HG03097 (cell line): ENCODE data around the gene STARD13.

Experiments used
- ATAC-seq: cut with Tn5 transposase; IDR thresholded peaks from one replicate; pipeline ENCODE4 v1.9.1; 2021; ENCODE audit not compliant: unreplicated experiment, low FRiP score

The STARD13 gene

DNA sequence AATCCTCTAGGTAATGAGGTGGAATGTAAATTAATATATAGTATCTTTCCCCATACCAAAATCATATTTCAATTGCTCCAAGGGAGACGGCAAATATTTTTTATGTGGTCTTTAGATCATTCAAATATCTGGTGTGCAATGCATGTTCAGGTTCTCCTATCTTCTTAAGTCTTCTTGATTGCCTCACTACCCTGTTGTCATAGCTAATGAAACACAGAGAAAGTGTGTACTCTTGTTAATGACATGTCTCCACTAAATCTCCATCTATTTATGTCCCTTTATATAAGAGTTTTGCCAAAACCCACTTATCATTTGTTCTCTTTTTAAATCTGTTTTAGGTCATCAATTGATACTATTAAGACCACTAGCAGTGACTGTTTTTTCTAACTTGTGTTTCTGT is 6.6 kb downstream of the STARD13 start:
- ATAC-seq = no peak

DNA sequence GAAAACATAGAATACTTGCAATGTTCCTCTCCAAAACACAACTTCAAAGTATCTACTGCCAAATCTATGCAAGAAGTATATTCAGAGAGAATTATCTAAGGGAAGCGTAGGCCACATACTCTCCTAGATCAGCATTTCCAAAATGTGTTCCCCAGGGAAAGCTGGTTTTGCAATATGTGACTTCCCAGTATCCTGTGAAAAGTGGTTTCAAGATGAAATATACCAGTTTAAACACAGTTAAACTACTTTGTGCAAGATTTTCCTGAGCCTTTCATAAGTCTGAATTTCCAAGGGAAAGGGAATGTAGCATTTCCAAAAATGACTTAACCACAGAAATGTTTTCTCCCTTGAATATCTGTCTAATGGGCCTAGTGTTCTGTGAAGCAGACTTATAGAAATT is 7.6 kb downstream of the STARD13 start:
- ATAC-seq = no peak

DNA sequence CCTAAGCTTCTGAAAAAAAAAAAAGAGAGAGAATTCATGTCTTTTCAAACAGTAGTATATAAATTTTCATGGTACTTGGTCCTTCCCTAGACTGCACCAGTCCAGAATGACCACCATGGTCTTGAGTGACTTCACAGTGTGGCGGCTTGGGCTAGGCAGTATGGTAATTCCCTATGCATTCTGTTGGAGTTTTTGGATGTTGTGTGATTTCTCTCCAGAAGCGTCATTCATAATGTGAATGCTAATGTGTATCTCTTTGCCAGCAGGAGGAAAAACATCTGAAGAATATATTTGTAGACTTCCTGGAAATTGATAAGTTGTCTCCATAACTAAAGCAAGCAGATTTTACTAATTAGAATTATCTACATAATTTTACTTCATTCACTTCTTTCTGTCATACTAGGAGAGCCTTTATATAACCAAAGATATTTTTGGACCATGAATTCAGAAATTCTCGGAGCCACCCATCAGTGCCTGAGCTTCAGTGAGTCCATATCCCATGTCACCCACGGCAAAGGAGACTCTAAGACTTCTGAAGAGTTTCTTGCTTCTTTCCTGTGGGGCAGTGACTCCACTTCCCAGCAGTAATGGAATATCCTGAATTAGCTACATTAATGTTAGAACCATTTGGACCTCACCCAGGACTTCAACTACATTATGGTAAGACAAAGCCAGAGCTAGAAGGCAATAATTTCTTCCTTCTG is 8.4 kb downstream of the STARD13 start:
- ATAC-seq = no peak

DNA sequence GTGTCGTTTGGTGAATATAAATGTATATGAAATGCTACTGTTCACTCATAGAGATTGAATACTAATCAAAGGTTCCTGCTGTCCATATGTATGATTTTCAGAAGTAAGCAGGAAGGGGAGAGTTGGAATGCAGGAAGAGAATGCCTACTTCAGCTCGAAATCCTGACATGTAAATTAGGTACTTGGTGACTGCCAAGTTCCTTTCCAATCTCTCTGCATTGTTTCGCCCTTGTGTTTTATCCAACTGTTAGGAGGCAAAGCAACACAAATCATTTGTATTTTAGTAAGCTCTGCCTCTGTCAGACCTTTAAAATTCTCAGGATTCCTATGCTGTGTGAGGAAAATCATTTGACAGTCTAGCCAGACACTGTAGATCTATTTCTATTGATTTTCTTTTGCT is 9.0 kb downstream of the STARD13 start:
- ATAC-seq = no peak

DNA sequence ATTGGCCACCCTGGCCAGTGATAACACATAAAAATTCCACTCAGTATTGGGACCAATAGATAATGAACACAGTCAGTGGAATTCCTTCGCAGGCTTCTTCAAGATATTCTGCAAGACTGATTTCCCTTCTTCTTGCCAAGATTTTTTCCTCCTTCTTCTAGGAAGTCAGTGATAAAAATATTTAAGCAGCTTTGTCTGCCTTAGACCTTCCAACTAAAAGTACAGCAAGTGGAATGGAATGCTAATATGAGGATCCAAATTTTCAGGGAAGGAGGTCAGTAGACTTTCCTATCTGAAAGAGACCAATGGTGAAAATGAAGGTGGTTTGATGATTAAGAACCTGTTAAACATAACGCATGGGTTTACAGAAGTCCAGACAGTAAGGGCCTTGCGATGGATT is 9.6 kb downstream of the STARD13 start:
- ATAC-seq = no peak

DNA sequence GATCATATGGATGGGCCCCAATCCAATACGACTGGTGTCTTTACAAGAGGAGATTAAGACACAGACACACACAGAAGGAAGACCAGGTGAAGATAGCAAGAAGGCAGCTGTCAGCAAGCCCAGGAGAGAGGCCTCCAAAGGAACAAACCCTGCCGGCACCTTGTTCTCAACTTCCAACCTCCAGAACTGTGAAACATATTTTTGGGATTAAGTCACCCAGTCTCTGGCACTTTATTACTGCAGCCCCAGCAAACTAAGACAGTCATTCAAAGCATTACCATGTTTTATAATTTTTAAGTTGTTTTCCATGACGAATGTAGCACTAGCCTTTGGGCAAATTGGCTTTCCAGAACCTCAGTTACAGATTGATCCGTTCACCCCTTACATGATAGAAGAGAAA is 11.3 kb downstream of the STARD13 start:
- no peak for ATAC-seq

DNA sequence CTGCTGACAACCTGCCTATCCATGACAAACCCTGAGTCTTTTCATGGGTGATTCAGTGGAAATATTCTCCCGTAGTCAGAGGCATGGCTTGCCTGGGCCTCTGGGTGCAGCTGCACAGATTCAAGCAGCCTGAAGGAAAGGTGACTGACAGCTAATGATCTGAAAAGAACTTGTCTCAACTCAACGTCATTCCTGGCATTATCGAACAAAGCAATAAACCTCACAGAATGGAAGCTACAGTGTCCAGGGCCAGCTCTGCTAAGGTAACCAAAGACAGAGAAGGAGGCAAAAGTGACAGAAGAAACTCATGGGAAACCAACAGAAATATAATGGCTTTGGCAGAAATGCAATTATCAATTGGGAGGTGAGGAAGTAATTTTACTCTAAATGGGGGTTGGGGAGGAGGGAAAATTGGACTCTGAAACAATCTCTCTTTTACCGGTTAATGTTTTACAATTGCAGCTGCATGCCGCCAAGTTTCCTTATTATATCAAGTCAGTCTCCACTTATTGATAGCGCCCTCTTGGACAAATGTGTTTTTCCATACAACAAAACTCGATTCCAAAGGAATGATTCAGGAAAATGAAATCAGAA is 12.9 kb downstream of the STARD13 start:
- ATAC-seq = no peak

DNA sequence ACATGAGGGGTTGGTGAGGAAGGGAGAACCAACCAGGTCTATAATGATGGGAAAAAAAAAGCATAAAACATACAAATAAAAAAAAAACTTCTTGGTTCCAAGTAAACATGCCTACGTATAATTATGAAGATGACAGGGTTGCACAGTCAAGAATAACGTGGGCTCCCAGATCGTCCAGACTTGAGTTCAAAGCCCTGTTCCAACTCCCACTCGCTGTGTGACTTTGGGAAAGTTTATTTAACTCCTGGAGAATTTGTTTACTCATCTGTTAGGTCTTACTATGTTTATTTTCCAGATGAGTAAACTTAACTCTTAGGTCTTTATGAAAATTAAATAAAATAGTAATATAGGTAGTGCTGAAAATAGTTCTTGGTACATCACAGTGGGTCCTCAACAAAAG is 13.8 kb downstream of the STARD13 start:
- ATAC-seq = no peak

DNA sequence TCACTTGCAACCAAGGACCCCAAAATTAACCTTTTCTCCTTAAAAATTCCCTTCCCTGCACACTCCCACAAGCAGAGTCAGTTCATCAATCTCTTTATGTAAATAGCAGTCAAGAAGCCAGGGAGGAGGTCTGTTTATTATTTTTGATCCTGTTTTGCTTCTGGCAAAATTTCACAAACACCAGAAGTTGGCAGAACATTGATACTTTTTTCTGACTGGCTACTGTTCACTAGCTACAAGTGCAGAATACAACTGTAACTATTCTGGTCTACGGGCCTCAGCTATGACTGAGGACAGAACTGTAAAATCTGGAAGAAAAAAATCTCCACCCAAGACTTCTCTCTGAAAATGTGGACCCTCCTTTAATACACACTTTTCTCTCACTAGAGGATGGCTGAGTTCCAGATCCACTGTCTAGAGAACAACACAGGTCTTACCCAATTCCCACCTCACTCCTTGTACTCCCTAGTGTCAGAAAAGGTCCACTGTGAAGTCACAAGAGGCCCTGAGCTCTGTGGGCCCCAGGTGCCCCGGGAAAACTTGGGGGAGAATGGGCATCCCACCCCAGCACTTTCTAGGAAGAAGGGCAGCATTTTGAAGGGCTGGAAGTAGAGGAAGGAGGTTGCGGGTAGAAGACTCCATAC is 14.5 kb downstream of the STARD13 start:
- ATAC-seq = no peak

DNA sequence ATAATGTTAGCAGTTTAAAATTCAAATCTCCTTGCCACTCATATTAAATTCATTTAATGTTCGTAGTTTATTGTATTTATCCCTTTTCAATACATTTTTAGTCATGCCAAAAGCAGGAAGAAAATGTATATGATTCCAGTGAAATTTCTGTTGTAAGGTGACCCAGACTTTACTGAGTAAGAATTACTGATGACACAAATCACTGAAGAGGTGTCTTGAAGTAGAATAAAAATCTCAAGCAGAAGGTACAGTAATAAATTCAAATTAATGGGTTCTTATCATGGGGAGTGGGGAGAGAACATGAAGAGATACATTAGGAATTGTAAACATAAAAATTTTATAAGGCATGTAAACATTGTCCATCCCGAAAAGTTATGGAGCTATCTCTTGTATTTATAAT is 19.9 kb downstream of the STARD13 start:
- ATAC-seq = no peak

DNA sequence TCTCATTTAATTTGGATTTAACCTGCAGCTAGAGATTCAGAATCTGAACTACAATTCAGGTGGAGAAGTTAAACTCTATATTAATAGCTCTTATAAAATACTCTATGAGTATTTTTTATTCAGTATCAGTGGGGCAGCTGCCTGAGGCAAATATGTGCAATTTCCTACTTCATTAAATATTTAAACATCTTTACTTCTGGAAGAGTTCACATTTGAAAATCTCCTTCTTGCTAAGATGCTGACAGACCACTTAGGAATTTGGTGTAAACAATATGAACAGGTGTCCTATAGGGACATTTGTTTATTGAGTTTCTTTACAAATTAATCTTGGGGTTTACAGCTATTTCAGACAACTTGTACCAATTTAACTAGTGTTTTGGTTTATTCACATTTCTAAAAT is 20.4 kb downstream of the STARD13 start:
- ATAC-seq = no peak

DNA sequence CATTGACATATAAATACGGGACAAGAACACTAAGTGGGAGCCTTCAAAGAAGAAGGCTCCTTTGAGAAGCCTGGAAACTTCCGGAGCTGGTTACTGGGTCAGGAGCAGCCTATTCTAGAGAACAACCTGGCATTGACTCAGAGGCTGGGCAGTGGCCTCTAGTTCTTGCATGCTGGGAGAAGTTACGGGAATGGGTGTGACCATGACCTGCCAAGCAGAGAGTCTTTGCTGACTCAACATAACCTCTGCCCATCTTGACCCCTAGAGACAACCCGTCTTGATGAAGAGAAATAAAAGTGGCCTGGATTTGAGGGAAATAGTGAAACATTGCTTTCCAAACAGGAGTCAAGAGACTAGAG is 21.0 kb downstream of the STARD13 start:
- no peak for ATAC-seq

DNA sequence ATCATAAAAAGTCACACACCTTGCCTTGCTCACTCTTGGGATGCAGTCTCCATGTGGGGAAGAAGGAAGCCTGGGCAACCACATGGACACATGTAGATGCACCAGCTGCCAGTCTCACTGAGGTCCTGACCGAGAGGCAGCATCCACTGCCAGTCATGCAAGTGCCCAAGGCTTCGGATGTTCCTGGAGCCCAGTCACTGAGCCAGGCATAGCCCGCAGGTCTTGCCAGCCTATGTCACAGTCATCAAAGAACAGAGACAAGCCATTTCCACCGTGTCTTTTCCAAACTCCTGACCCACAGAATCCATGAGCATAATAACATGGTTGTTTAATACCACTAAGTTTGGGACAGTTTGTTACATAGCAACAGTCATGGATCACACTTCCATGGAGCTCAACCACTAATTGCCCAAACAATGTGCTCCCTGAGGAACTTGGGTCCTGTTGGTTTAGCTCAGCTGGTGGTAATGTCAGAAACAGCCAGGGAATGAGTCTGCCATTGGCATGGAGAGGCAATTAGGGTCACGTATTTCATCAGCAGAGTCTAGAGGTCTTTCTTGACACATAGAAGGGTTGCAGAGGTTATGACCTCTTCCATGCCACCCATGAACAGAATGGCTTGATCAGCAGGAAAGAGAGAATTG is 21.5 kb downstream of the STARD13 start:
- no peak for ATAC-seq

DNA sequence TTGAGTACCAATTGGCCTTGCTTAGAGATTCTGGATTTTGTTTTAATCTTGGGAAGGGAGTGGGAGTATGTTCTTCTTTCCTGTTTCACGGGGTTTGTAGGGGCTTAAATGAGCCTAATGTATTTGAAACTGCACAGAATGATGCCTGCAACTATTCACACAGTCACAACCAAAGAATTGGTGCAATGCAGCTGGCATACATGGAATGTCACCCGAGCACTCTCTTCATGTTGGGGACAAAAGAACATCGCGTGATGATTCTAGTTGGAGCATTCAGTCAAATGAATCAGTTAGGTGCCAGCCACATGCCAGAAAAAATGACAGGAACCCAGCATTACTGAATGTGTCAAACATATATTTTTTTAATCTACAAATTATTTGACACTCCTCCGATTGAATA is 22.1 kb downstream of the STARD13 start:
- no peak for ATAC-seq

DNA sequence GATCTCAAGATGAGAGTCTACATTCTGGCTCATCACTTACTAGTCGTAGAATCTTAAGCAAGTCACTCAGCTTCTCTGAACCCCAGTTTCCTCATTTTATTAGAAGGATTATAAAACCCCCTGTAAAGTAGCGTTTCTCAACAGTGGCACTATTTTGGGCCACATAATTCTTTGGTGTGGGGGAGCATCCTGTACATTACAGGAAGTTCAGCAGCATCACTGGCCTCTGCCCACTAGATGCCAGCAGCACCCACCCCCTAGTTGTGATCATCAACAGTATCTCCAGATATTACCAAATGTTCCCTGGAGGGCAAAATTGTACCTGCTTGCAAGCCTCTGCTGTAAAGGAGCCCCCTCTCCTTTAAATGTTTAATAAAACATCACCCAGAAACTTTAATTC is 22.6 kb downstream of the STARD13 start:
- no peak for ATAC-seq

DNA sequence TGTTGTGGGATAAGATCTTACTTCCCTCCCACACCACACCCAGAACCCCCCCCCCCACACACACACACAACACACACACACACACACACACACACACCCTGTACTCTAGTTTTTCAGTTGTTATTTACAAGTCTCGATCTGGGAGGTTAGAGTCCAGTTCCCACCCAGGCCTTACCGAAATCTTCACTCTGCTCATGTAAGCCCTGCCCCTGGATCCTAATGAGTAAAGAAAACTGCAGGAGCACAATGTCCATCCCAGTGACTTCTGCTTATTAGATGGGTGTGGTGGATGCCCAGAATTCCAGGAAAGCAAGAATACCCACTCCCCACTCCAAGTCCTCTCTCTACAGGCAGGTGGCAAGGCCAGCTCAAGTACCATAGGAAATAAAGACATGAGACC is 23.0 kb downstream of the STARD13 start:
- ATAC-seq = no peak

DNA sequence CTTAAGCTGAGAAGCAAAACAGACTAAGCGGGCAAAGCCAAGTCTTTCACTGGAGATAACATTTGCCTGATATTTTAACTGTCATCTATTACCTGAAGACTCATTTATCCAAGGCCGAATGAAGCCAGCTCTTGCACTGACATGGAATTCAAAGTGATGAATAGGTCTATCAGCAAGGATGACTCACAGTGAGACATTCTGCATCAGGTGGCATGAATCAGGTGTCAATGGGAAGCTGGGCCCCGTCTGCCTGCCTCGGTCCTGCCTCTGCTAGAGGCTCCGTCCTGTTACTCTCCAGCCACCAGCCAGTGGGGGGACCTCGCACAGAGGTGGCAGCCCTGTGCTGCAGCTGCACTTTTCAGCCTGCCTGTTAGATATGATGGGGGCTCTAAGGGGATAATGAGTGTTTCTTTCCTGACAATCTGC is 23.5 kb downstream of the STARD13 start:
- no peak for ATAC-seq

DNA sequence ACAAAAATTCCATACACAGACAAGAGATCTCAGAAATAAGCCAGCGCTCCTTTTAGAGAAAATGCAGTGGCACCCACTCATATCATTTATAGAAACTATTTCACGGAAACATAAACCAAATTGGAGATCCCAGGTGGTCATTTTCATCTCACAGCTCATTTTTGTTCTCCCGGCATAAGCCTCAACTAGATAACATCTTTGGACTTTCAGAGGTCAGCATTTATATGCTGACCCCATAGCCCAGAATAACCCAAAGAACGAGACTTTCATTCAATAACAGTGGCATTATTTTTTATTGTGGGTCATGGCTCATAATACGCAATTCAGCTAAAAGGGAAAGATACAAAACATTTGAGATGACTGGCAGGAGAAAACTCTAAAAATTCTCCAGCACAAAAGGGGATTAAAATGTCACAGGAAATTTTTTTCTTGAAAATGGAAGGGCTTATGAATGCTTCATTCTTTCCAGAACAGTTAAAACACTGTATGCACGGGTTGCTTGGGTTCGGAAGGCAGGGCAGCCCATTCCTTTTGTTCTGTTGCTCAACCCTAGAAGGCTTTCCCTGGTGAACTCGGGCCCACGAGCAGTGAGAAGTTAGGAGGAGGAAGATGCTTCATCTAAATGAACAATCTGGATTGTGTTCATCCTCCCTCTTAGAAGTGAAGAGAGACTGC is 24.0 kb downstream of the STARD13 start:
- ATAC-seq = no peak

DNA sequence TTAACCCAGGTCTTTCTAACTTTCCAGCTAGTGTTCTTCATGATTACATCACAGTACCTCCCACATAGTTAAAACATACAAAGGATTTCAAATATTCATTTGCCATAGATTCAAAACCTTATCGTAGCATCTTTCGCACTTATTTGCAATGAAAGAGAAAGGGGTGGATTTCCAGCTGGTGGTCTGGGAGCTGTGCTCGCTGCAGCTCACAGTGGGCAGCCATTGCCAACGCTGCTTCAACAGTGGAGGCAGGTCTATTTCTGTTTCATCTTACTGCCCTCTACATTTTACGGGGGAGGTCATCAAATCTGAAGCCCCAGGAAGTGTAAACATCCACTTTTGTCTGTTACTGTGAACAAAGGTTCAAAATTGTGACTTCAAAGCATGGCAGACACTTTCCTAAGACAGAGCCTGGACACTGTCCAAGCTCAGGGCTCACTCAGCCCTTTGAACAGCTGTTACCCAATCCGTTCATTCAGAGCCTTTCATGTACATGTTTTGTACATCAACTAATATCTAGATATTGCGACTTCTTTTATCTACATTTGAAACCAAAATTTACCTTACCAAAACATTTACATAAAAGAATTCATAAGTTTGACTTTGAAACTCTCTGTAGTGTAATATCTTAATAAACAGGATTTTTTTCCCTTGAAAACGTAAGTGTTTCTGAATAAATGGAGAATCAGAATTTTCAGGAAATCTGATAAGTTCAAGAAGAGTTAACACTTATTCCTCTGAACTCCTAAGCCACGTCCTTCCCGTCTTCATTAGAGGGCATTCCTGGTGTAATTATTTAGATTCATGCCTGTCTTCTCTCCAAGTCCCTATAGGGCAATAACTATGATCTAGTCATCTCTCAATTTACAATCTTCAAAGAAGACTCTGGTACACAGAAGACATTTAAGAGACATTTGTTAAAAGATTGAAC is 25.1 kb downstream of the STARD13 start:
- ATAC-seq = no peak

DNA sequence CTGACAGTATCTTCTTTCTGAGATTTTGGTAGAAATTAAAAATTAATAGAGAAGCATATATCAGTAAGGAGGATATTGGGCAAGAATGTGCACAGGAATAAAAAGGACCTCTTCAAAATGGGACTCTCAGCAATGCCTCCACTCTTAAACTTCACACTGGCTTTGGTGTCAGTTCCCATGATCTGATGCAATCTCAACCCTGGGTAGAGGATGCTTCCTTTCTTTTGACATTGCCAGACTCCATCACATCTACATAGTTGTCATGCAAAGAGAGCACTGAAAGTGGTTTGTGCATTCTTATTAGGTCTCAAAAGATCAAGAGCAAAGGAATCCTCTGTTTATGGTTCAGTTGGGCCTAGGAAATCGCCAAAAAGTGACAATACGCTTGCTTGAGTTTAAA is 26.3 kb downstream of the STARD13 start:
- no peak for ATAC-seq
